ENCODE results near the gene MAGI2.

MAGI2 gene

DNA sequence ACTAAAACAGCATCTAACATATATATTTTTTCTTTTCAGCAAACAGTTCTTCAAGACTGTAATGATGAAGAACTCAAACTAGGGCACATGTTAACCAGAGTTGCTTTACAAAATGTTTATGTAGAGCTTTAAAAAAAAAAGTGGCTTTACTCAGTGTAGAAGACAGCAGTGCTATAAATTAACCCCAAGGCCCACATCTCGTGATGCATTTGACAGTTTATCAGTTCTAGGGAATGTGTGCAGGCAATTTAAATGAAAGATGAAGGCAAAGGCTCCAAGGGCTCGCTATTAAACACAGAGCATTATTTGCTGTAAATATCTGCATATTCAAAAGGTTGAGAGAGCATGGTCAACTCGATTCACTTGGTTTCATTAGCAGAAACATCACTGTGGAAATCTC, 558.1 kb downstream of the MAGI2 start:
- DNase-seq: no peak

DNA sequence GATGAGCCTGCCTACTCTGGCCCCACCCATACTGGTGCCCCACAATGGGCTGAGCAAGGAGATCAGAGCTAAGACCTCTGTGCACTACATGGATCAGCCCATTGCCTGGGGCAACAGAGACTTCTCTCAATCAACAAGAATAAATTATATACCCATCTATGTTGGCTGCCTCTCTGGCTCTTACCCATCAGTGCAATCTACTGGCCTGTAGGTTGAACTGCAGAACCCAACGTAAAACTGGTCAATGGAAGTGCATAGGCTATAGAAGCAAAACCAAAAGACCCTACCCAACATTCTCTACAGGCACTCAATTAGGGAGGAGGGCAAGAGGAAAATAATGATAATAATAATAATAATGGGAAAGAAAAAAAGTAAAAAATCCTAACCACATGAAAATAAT, 574.3 kb downstream of the MAGI2 start:
- DNase-seq: no peak

DNA sequence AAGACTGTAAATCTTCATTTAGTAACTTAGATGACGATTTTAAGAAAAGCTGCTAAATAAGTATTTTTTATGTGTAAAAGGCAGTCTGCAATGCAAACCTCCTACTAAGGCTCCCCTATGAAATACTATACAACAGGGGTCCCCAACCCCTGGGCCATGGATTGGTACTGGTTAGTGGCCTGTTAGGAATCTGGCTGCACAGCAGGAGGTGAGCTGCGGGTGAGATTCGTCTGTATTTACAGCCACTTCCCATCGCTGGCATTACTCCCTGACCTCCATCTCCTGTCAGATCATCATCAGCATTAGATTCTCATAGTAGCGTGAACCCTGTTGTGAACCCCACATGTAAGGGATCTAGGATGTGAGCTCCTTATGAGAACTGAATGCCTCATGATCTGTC, 580.4 kb downstream of the MAGI2 start:
- DNase-seq: no peak

GRCh38 chr7:78864339-78864738, 589.1 kb downstream of the MAGI2 start:
- DNase-seq: no peak

GRCh38 chr7:78863281-78863680, 590.2 kb downstream of the MAGI2 start:
- DNase-seq: no peak

DNA sequence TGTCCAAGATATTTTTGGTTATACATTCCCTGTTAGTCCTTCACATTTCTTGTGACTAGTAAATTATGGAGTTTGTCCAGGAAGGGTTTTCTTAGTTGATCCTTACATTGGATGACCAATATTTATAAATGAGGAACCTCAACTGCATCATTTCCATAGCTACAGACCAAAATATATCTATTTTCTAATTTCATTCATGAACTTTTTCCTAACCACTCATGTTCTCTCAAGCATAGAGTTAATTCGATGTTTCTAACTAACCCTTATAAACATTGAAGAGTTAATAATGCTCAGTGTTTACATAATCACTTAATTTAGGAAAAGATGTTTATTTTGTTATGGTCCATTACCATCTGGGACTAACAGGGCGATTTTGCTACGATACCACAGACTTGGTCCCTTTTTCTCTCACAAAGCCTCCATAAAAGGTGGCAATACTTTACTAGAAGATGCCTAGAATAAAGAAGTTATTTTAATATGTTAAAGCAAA, 591.0 kb downstream of the MAGI2 start:
- DNase-seq: no peak

GRCh38 chr7:78852951-78853350, 600.5 kb downstream of the MAGI2 start:
- DNase-seq: no peak

- DNase-seq: no peak
Observed at GRCh38 chr7:78850093-78850740, 603.2 kb downstream of the MAGI2 start.

DNA sequence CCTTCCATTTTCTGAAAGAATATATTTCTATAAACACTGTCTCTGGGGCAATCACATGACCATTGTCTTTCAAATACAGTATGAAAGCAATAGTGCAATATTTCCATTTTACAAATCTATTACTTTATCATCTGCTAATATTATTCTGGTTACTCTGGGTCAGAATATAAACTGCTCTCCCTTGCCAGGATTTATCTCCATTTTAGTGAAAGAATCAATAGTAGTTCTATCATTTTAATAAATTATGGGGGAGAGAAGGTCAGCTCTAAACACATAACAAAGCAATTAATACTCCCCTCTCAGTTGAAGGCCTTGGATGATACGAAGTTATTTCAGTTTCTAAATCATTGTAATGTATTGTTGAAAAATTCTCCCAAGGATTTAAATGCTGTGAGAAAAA, 608.3 kb downstream of the MAGI2 start:
- no peak for DNase-seq

DNA sequence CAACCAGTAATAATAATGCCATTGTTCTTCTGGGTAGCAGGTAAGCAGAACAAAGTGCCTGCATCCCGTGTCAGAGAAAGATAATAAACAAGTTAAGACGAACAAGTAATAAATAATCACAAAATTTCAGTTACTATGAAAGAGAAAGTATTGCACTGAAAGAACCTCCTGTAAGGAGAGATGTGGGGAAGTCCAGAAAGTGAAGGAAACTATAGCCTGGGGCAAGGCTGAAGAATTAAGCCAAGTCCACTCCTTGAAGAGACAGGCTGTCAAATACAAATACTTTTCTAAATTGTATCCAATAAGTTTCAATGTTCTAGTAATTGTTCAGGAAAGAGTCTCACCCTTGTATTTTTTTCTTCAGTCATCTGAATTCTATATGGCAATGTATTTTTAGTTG, 611.4 kb downstream of the MAGI2 start:
- DNase-seq: no peak

GRCh38 chr7:78835897-78836296, 617.6 kb downstream of the MAGI2 start:
- no peak for DNase-seq

DNA sequence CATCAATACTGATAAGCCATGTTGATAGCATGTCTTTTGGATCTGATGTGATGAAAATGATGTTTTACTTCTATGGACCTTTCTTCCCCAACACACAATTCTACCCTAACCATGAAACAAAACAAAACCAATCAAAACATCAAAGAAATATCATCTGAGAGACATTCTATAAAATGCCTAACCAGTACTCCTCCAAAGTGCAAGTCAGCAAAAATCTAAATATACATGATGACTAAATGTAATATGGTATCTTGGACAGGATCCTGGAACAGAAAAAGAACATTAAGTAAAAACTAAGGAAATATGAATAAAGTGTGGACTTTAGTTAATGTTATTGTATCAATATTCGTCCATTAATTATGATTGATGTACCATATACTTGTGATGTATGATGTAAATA, 625.1 kb downstream of the MAGI2 start:
- no peak for DNase-seq

DNA sequence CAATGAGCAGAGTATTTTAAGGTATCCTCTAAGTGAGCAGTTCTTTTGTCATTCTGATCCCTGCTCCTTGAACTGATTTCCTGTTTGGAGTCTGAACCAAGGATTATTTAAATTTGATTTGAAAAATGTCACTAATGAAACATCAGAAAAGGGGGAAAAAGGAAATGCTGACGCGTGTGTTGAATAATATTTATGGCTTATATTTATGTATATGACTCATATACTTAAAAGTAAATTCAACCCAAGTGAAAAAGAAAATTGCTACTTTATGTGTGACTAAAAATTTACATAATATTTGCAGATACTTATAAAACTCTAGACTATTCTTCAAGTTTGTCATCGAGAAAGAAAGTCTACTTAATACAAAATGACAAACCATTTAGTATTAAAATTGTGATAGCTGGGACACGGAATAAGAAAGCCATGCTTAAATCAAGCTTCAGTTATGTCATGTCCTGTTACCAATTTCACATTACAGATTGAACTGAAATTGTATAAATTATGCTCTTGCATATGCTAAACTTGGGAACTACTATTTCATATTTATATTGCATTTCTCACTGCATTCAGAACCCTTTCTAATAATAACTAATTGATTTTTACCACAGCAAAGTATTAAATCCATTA, 649.9 kb downstream of the MAGI2 start:
- no peak for DNase-seq

DNA sequence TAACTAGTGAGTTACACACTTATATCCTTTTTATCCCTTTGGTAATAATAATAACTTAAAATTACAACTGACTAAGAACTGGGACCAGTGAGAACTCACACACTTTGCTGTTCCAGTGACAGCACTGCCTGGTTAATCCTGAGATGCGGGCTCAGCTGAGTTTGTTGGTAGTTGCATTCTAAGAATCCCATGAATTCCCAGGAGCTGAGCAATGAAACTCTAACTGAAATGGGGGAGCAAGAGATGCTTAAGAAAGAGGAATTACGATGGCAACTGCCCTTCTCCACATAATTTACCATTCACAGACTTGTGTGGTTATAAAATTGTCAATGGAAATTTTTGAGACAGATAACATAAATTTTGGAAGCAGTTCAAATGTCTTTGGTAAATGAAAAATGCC, 659.4 kb downstream of the MAGI2 start:
- no peak for DNase-seq

- no peak for DNase-seq
Observed at GRCh38 chr7:78792624-78793023, 660.8 kb downstream of the MAGI2 start.

GRCh38 chr7:78792006-78792405, 661.5 kb downstream of the MAGI2 start:
- DNase-seq: no peak

DNA sequence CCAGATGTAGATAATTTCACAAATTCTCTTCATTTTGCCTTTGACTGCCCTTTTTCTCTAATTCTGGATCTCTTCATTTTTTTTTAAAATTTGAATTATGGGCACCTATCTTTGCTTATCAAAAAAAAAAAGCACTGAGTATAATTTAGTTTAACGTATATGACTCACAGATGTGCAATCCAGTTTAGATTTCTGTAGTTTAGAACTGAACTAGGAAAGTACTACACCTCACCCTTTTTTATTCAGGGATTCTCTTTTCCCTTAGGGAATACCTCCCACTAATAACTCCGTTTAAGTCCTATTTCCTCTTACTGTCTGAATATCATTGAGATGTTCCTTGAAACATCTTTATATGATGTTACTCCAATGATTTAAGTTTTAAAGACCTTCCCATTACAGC, 665.0 kb downstream of the MAGI2 start:
- DNase-seq: no peak

DNA sequence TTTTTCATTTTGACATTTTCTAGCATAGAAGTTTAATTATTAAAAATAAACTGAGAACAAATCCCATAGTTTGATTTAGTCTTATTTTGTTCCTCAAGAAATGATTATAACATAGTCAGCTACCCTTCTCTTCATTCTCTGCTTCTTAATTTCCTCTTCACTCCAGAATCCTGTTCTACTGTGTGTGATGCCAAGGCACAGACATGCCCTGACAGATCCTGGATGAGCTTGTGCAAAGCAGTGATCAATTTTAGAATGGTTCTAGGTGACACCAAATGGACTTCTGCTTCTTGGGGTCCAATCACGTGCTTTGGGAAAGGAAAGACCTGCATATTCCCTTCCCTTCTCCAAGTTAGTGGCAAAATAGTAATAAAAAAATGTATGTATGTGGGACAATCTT, 665.6 kb downstream of the MAGI2 start:
- no peak for DNase-seq

- DNase-seq: no peak
Observed at GRCh38 chr7:78786055-78786454, 667.4 kb downstream of the MAGI2 start.

GRCh38 chr7:78783179-78783962, 670.1 kb downstream of the MAGI2 start:
- DNase-seq: no peak

- no peak for DNase-seq
Observed at GRCh38 chr7:78780560-78780959, 672.9 kb downstream of the MAGI2 start.

DNA sequence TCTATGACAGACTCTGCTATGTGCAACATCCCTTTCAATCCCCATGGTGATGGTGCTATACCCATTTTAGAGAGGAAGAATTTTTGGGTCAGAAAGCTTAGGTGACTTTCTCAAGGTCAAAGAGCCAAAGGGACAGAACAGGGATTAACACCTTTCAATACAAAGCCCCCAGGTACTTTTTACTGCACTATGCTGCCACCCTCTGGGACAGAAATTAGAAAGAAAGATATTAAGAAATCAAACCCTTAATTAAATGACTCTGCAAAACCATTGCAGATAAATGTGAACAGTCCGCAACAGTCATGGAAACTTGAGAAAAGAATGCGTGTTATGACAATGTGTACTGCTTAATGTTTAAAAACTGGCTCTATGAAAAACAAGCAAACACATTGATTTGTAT, 673.7 kb downstream of the MAGI2 start:
- no peak for DNase-seq

DNA sequence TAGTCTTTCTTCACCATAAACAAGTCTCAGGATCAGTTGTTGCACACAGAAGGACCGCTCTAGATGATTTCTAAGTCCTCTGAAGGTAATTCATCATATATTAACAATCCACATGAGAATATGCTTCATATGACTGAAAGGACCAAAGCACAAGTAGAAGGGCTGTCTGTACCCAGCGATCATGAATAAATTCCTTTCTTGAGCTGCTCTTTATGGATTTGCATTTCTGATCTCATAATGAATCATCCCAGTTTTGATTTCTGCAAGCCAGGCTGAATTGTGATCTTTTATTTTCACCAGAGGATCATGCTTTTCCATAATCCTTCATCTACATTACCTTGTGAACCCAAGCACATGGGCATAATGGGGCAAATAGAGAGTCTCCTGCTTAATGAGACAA, 675.6 kb downstream of the MAGI2 start:
- DNase-seq: no peak
